Osteocyte (in vitro differentiated cells): ENCODE results near the gene FRAS1. TPM values are rescaled to one million over a fixed set of nuclear protein-coding genes. Genes with fewer than 3 reads are reported as not detected.

ENCODE experiments used
- DNase-seq: peaks from one replicate; pipeline ENCODE4 v3.0.0; 2021; ENCODE audit warnings: mixed read lengths; ENCODE audit not compliant: unreplicated experiment; ENCODE audit errors: extremely low spot score
- H3K27ac Mint-ChIP-seq: one replicate; pipeline ENCODE4 v1.8.0; 2021; ENCODE audit warnings: mild to moderate bottlenecking, mixed read lengths; ENCODE audit not compliant: unreplicated experiment
- H3K27me3 Mint-ChIP-seq: one replicate; pipeline ENCODE4 v1.8.0; 2021; ENCODE audit warnings: mixed read lengths; ENCODE audit not compliant: unreplicated experiment
- H3K36me3 Mint-ChIP-seq: one replicate; pipeline ENCODE4 v1.8.0; 2021; ENCODE audit warnings: mixed read lengths; ENCODE audit not compliant: unreplicated experiment
- H3K4me1 Mint-ChIP-seq: one replicate; pipeline ENCODE4 v1.8.0; 2021; ENCODE audit warnings: mixed read lengths; ENCODE audit not compliant: unreplicated experiment
- H3K4me3 Mint-ChIP-seq: one replicate; pipeline ENCODE4 v1.8.0; 2021; ENCODE audit warnings: mild to moderate bottlenecking, moderate library complexity, mixed read lengths; ENCODE audit not compliant: unreplicated experiment
- H3K9me3 Mint-ChIP-seq: one replicate; pipeline ENCODE4 v1.8.0; 2021; ENCODE audit warnings: mixed read lengths; ENCODE audit not compliant: unreplicated experiment
- CTCF ChIP-seq: fragments of 200-600 bp; sonication (generic); IDR thresholded peaks from 2 replicates; pipeline ENCODE4 v1.5.0; 2021; ENCODE audit warnings: antibody characterized with exemption, mild to moderate bottlenecking, moderate library complexity
- total RNA-seq: library from RNA; stranded (reverse); gene quantifications from 2 replicates; pipeline ENCODE4 v1.2.1, GENCODE V29; 2021

Gene FRAS1
- total RNA-seq, 1 donor from 2014 or later: 0.89 TPM

DNA sequence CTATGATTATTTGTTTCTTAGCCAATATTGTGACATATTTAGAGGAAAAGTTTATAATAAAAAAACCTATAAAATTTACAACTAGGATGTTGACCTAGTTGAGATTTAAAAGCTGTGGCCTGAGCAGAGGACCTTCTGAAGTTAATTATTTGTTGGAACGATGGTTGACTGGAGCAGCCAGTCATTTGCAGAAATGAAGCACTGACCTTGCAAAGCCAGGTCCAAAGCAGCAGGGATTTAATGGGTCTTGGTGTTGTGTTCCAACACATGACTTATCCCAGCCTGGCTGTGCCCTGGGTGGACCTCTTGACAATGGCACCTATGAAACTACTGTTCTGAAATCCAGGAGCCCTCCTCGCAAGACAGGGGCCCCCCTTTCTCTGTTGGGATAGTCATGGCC is 235.2 kb downstream of the FRAS1 start:
- Mint-ChIP-seq H3K27me3 (no peaks in the 10 kb centered on the region), H3K27ac (no peak overlapping the region), H3K4me3 (no peak overlapping the region), H3K36me3 (no peaks in the 10 kb centered on the region), H3K4me1 (peaks cover 21% of the 10 kb centered on the region), H3K9me3 (no peaks in the 10 kb centered on the region)
- no peak for TF ChIP-seq CTCF
- no peak for DNase-seq

GRCh38 chr4:78292856-78293255 is 235.7 kb downstream of the FRAS1 start:
- TF ChIP-seq CTCF: no peak
- H3K4me3 Mint-ChIP-seq: no peak overlapping the region

GRCh38 chr4:78293348-78293747 is 236.2 kb downstream of the FRAS1 start:
- Mint-ChIP-seq H3K4me3 (no peak overlapping the region), H3K27ac (peak overlapping the region; percentile 48), H3K27me3 (no peaks in the 10 kb centered on the region), H3K9me3 (no peaks in the 10 kb centered on the region), H3K4me1 (peaks cover 20% of the 10 kb centered on the region), H3K36me3 (no peaks in the 10 kb centered on the region)
- TF ChIP-seq CTCF: no peak
- no peak for DNase-seq

More at GRCh38 chr4:78292856-78293255, 235.7 kb downstream of the FRAS1 start:
- no peak for DNase-seq
- Mint-ChIP-seq H3K4me1 (peaks cover 24% of the 10 kb centered on the region), H3K27me3 (no peaks in the 10 kb centered on the region), H3K9me3 (no peaks in the 10 kb centered on the region), H3K36me3 (no peaks in the 10 kb centered on the region), H3K27ac (no peak overlapping the region)

DNA sequence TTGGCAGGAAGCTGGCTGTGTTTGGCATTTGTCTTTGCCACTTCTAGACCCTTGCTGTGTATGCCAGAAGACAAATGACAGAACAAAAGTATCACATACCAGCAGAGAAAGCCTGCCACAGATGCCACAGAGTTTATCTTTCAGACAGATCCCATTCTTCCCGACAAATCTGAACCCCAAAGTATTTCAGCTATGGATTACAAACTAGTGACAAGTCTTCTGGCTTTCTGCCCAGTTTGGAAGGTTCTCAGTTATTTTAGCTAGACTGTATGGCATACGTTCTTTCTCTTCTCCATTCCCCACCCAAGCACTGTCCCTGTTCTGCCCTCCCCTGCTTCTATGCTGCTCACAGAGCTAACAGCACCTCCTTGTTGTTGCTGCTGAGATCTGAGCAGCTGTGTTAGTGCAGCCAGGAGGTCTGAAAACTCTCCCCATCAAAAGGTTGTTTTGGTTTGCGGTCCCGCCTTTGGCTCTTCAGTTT is 236.7 kb downstream of the FRAS1 start:
- TF ChIP-seq CTCF: peak; percentile 11
- Mint-ChIP-seq H3K9me3 (no peaks in the 10 kb centered on the region), H3K4me3 (no peak overlapping the region), H3K27ac (peak overlapping the region; percentile 48), H3K4me1 (peaks cover 18% of the 10 kb centered on the region), H3K27me3 (no peaks in the 10 kb centered on the region), H3K36me3 (no peaks in the 10 kb centered on the region)
- no peak for DNase-seq

DNA sequence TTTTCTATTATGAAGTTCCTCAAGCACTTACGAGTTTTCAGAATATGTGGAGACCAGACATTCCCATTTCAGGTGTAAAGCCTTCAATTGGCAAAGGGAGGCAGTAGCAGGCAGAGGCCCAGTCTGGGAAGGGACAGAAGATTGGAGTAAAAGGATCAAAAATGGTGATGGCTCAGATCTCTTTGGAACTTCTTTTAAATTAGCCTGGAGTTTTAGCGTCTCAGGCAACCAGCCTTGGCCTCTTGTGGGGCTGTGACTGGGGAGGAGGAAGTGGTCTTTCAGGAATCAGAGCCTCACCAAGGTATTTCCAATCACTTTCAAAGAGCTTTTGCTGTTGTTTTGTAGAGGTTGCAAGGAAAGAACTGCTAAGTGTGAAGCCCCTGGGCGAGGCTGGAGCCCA is 239.1 kb downstream of the FRAS1 start:
- H3K9me3 Mint-ChIP-seq: no peaks in the 10 kb centered on the region
- TF ChIP-seq CTCF: no peak
- H3K36me3 Mint-ChIP-seq: no peaks in the 10 kb centered on the region
- no peaks in the 10 kb centered on the region for H3K27me3 Mint-ChIP-seq
- peaks cover 18% of the 10 kb centered on the region for H3K4me1 Mint-ChIP-seq
- no peak overlapping the region for H3K27ac Mint-ChIP-seq
- no peak for DNase-seq
- no peak overlapping the region for H3K4me3 Mint-ChIP-seq
